Stimulated activated CD8-positive, alpha-beta memory T cell treated with anti-CD3 and anti-CD28 coated beads, Interleukin-4, amount 100 ng/mL, for 4 hours (primary cell): Measurements from ENCODE around the gene SOCS1.

Experiments
- DNase-seq, 2 donors: peaks; one replicate each; pipeline ENCODE4 v3.0.0-alpha.2; 2020; ENCODE audit warnings: low read depth in 2 of 2, low spot score in 1 of 2

The SOCS1 gene

GRCh38 chr16:11262915-11263314 lies 6.9 kb upstream of the SOCS1 start:
- DNase-seq: no peak

GRCh38 chr16:11260596-11260966 lies 4.6 kb upstream of the SOCS1 start:
- DNase-seq: no peak

GRCh38 chr16:11259655-11260595 lies 3.9 kb upstream of the SOCS1 start:
- no peak for DNase-seq

DNA sequence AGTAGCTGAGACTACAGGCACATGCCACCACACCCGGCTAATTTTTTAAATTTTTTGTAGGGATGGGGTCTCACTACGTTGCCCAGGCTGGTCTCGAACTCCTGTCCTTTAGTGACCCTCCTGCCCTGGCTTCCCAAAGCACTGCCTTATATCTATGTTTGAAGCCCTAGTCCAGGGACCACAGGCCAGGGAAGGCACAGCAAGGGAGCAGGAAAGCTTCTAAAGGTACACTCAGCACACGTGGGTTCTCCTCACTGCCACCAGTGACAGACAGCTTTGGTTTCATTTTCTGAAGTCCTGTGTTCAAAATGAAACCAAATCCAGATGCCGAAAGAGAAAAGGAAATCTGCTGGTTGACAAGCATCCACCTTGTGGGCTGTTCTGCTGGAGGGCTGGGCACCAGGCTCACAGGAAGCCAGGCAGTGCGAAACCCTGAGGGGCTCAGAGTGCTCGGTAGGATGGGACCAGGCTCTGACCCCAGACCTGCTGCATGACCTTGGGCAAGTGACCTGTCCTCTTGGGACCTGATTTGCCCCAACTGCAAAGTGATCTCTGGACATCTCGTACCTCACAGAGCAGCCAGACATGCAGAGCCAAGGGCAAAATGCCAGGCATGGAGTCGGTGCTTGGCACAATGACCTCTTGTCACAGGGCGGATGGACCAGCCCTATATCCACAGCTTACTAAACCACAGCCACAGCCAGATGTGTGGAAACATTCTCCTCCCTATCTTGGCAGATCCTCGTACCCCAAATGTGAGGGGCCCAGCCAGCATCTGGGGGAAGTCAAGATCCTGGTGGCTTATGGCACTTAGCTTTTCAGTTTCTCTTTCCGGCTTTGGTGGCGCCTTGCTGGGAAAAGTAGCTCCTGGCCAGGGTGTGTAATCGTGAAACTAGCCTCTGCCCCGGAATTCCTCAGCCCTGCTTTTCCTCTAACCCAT lies 2.8 kb upstream of the SOCS1 start:
- DNase-seq: no peak

DNA sequence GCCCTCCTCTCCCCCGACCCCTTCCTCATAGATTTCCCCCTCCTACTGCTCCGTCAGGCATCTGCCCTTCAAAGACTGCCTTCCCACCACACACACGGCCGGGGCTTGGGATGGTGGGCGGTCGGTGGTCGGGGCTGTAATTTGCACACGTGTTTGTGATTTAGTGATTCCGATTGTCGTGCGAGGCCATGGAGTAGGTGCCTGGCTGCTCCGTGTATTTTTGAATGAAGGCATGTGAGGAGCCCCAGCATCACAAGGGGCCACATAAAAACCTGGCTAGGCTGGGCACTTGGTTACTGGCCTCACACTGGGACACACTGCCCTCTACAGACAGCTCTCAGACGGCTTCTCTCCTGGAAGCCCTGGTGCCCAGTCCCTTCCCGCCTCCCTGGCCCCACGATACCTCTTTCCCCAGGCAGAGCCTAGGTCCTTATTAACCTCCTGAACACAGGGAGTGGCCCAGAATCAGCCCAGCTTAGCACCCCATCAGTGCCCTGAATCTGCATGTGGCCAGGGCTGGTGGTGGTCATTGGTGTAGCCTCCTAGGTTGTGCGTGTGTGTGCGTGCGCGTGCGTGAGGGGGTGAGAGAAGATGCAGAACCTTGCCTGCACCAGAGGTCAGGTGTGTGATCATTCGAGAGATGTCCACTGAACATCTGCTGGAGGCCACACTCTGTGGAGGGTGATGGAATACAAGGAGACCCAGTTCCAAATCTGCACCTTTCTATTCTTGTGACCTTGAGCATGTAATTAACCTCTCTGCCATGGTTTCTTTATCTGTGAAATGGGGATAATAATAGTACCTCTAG lies 1.3 kb upstream of the SOCS1 start:
- no peak for DNase-seq

DNA sequence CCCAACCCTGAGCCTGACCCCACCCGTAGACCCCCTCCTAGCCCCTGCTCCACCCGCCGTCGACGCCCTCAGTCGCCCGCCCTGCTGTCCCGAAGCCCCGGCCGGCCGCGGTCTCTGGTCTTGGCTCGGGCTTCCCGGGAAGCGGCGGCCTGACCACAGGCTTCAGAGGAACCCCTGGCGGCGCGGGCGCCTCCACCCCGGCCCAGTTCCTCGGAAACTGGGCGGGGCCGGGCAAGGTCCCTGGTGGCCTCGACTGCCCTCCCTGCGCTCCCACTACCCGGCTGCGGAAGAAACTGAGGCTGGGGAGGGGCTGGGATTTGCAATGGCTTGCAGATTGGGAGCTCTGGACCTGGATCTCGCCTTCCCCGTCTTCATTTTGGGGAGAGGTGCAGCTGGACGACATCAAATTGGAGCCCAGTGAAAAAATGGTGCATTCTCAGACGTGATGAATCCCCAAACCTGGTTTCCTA lies 692 bp upstream of the SOCS1 start:
- no peak for DNase-seq

GRCh38 chr16:11254913-11255736 lies 879 bp downstream of the SOCS1 start:
- no peak for DNase-seq

GRCh38 chr16:11253995-11254912 lies 1.8 kb downstream of the SOCS1 start:
- DNase-seq: no peak

DNA sequence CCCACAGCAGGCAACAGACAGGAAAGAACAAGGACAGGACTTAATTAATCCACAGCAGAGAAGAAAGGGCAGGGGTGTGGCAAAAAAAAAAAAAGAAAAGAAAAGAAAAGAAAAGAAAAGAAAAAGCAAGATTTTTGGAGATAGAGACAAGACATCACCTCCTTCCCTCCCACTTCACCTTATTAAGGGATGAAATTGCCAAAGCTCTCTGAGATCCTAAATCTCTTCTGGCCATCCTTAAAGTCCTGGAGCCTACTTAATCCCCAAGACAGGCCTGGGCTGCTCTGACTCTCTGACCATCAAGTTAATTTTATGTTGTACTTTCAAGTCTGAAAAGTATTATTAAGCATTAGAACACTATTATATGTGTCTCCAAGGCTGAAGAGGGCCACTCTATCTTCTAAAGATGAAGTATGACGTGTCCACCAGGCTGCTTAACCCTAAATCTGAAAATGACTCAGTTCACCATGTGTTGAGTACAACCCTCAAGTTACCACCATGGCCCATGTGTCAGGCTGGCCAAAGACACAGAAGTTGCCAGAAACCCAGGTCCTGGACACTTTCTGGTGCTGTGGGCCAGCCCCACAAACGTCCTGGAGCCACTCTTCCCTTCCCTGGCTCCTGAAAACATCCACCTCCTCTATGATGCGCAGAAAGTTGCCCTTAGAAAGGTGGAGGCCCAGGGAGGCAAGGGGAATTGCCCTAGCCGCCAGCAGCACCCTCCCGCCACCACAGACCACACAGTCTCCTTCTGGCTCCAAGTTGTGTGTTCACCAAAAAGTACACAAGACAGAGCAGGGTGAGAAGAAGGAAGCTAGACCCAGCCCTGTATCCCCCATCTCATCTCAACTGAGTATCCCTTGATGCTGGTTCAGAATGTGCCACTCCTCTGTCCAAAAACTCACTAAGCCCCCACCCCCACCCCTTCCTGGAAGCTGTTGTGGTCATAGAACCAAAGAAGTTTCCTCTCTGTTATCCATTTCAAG lies 2.7 kb downstream of the SOCS1 start:
- DNase-seq: peak in 1 of 2 donors; percentile 41

- no peak for DNase-seq
Observed at GRCh38 chr16:11252482-11252931, 3.5 kb downstream of the SOCS1 start.

- DNase-seq: peak; percentile 69 to 71
Observed at GRCh38 chr16:11251525-11252481, 4.2 kb downstream of the SOCS1 start.

DNA sequence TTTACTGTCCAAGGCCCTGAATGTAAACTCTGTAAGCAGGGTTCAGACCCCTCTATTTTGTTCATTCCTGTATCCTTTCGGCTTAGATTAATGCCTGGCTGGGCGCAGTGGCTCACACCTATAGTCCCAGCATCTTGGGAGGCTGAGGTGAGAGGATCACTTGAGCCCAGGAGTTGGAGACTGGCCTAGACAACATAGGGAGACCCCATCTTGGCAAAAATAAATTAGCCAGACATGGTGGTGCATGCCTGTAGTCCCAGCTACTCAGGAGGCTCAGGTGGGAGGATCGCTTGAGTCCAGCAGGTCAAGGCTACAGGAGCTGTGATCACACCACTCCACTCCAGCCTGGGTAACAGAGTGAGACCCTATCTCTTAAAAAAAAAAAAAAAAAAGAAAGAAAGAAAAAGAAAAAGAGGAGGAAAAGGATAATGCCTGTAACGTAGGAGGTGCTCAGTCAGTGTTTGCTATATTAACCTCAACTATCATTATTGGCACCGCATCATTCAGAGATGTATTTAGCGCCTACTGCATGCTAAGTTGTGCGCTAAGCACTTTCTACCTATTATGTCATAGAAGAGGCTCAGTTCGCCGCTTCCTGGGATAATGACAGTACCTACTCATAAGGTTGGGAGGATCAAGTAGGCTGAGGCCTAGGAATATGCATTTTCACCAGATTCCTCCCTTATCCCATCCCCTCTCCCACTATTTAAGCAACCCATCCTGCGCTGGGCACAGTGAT lies 5.0 kb downstream of the SOCS1 start:
- DNase-seq: no peak

- DNase-seq: no peak
Observed at GRCh38 chr16:11250091-11250785, 5.8 kb downstream of the SOCS1 start.

DNA sequence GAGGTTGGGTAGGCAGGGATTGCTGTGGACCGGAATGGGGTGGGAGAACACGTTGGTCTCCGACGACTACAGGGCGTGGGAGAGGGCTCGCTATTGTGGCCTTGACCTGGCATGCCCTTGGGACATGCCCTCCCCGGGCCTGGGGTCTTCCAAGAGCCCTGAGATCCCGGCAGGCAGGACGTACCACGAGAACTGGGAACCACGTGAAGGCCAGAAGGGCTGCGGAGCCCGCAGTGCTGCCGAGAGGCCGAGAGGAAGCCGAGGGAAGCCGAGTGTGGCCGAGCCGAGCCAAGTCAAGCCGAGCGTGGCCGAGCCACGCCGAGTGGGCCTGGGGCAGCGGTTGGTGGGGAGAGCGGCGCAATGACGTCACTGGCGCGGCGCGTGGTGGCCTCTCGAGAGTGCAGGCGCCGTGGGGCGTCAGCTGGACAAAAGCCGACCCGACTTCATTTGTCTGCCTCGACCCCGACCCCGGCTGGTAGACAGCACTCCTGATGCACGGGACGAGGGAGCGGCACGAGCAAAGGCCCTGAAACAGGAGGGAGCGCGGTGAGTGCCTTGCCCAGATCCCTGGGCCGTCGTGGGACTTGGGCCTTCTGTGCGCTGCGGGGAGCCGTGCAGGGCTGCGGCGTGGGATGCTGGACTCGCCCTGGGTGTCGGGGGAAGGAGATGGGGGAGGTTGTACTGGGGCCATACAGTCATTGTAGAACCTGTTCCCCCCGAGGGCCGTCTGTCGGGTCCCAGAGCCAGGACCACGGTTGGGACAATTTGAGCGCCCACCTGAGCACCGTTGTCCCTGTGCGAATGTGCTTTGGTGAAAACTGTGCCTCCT lies 6.6 kb downstream of the SOCS1 start:
- DNase-seq: no peak
